HCT116 (cell line): ENCODE results near the gene OTOG. TPM values are rescaled to one million over a fixed set of nuclear protein-coding genes. Genes with fewer than 3 reads are reported as not detected.

Experiments used
- ATAC-seq: fragments of 200-7000 bp; cut with Tn5 transposase; 2 replicates; pipeline ENCODE4 v1.9.1; 2020; ENCODE audit warnings: mild to moderate bottlenecking, moderate library complexity
- BruUV-seq: library from RNA; stranded (reverse); fragments of 400-500 nt; replicated peaks from 2 replicates; lab custom pipeline; 2021; lab: Mats Ljungman, UMichigan
- CTCF ChIA-PET: fragments of 300-600 bp; sonication (Branson Sonifier 250); formaldehyde crosslinking; loops from one replicate; lab custom pipeline; 2021; ENCODE audit warnings: antibody characterized with exemption; lab: Charles Lee
- POLR2A ChIA-PET: fragments of 300-600, 350-600 bp; sonication (Branson Sonifier 250); formaldehyde crosslinking; loops from one replicate; lab custom pipeline; 2021; ENCODE audit warnings: antibody characterized with exemption; lab: Charles Lee
- RAD21 ChIA-PET, 2 experiments: fragments of 300-600 bp; sonication (Branson Sonifier 250); formaldehyde crosslinking; loops; one replicate each; lab custom pipeline; 2023; ENCODE audit warnings: low total read pairs in 2 of 2; ENCODE audit not compliant: uncharacterized antibody in 2 of 2, unreplicated experiment in 2 of 2, low non-redundant PET in 1 of 2; lab: Charles Lee
- DNase-seq: peaks from one replicate; pipeline ENCODE4 v3.0.0-alpha.2; 2010; ENCODE audit warnings: low read depth, low spot score
- H2AFZ ChIP-seq: fragments of 200-600 bp; shearing (Covaris generic), sonication (generic); 2 replicates; pipeline ENCODE4 v1.6.1; 2017; ENCODE audit warnings: low read depth, mixed run types, mixed read lengths, antibody characterized with exemption, low read length; ENCODE audit not compliant: poor library complexity, severe bottlenecking
- H3K27ac ChIP-seq: 2 replicates; pipeline ENCODE4 v1.5.1; 2012; ENCODE audit warnings: low read depth, low read length
- H3K27me3 ChIP-seq: fragments of 200-600 bp; sonication (generic); 2 replicates; pipeline ENCODE4 v1.6.1; 2016; ENCODE audit warnings: mixed run types, low read length, mixed read lengths; ENCODE audit not compliant: insufficient read depth
- H3K36me3 ChIP-seq, 2 experiments: fragments of 200-500 bp in 1 of 2; fragments of 200-600 bp in 1 of 2; sonication (Bioruptor generic) in 1 of 2; sonication (generic) in 1 of 2; 2 replicates each; pipeline versions ENCODE4 v1.5.1 to v1.6.1; 2014 to 2016; ENCODE audit warnings: low read length in 2 of 2, inconsistent platforms in 1 of 2, mixed read lengths in 1 of 2, mixed run types in 1 of 2; ENCODE audit not compliant: insufficient read depth in 2 of 2, control insufficient read depth in 1 of 2
- H3K4me1 ChIP-seq, 2 experiments: fragments of 200-600 bp in 1 of 2; sonication (generic) in 1 of 2; 2 replicates each; pipeline versions ENCODE4 v1.5.1 to v1.6.1; 2012 to 2017; ENCODE audit warnings: low read length in 2 of 2, inconsistent platforms in 1 of 2, mild to moderate bottlenecking in 1 of 2, mixed read lengths in 1 of 2, mixed run types in 1 of 2, moderate library complexity in 1 of 2; ENCODE audit not compliant: insufficient read depth in 2 of 2, control insufficient read depth in 1 of 2
- H3K4me2 ChIP-seq: fragments of 200-600 bp; sonication (generic); 2 replicates; pipeline ENCODE4 v1.6.1; 2017; ENCODE audit warnings: mixed run types, low read length, mixed read lengths
- H3K4me3 ChIP-seq, 2 experiments: fragments of 200-600 bp in 1 of 2; sonication (generic) in 1 of 2; replicated peaks in 1 of 2; 2 replicates each; pipeline ENCODE4 v1.5.1; 2011 to 2016; ENCODE audit warnings: low read length in 2 of 2, control low read depth in 1 of 2, low read depth in 1 of 2, mild to moderate bottlenecking in 1 of 2, mixed read lengths in 1 of 2, mixed run types in 1 of 2
- H3K79me2 ChIP-seq: fragments of 200-600 bp; sonication (generic); 2 replicates; pipeline ENCODE4 v1.6.1; 2017; ENCODE audit warnings: mild to moderate bottlenecking, mixed run types, low read length, moderate library complexity, mixed read lengths; ENCODE audit not compliant: insufficient read depth
- H3K9ac ChIP-seq: fragments of 200-600 bp; sonication (generic); 2 replicates; pipeline ENCODE4 v1.6.1; 2016; ENCODE audit warnings: low read length, mixed read lengths
- H3K9me2 ChIP-seq: fragments of 200-600 bp; sonication (generic), shearing (Covaris generic); 2 replicates; pipeline ENCODE4 v1.6.1; 2017; ENCODE audit warnings: mixed run types, mild to moderate bottlenecking, moderate library complexity; ENCODE audit not compliant: insufficient read depth
- H3K9me3 ChIP-seq, 2 experiments: fragments of 200-500 bp in 1 of 2; fragments of 200-600 bp in 1 of 2; sonication (Bioruptor generic) in 1 of 2; sonication (generic) in 1 of 2; 2 replicates each; pipeline ENCODE4 v1.6.1; 2014 to 2017; ENCODE audit warnings: low read length in 2 of 2, mixed read lengths in 2 of 2, inconsistent platforms in 1 of 2, low read depth in 1 of 2, mild to moderate bottlenecking in 1 of 2, mixed run types in 1 of 2, moderate library complexity in 1 of 2; ENCODE audit not compliant: control insufficient read depth in 1 of 2, insufficient read depth in 1 of 2
- H4K20me1 ChIP-seq: fragments of 200-600 bp; sonication (generic), shearing (Covaris generic); 2 replicates; pipeline ENCODE4 v1.6.1; 2017; ENCODE audit warnings: mixed run types, mild to moderate bottlenecking, moderate library complexity; ENCODE audit not compliant: insufficient read depth
- MAX ChIP-seq: IDR thresholded peaks from 2 replicates; pipeline ENCODE4 v1.6.1; 2012
- SRF ChIP-seq: IDR thresholded peaks from 2 replicates; pipeline ENCODE4 v1.6.1; 2012; ENCODE audit warnings: low read depth
- ZFX ChIP-seq: fragments of 450-650 bp; IDR thresholded peaks from 2 replicates; pipeline ENCODE4 v1.6.1; 2017
- ZNF274 ChIP-seq: fragments of 200-500 bp; sonication (Bioruptor generic); IDR thresholded peaks from 2 replicates; pipeline ENCODE4 v1.6.1; 2014; ENCODE audit warnings: mild to moderate bottlenecking, low read depth, low read length, inconsistent platforms
- intact Hi-C: fragments of 100-400 bp; cut with micrococcal nuclease; formaldehyde crosslinking; loops from 2 replicates; pipeline ENCODE4 v1.10.0; 2022
- total RNA-seq: library from RNA; stranded (reverse); gene quantifications from one replicate; pipeline ENCODE4 v1.2.1, GENCODE V29; 2021; ENCODE audit not compliant: unreplicated experiment
- TF ChIP-seq, protein P1 (sequence below), 3 experiments: fragments of 200-600 bp in 1 of 3; sonication (generic) in 1 of 3; IDR thresholded peaks in 2 of 3; conservative IDR thresholded peaks in 1 of 3; 2 replicates each; pipeline ENCODE4 v1.5.1; 2012 to 2017; ENCODE audit warnings: low read depth in 2 of 3, low read length in 2 of 3, antibody characterized with exemption in 1 of 3, borderline replicate concordance in 1 of 3, control low read depth in 1 of 3, mild to moderate bottlenecking in 1 of 3, mixed read lengths in 1 of 3, mixed run types in 1 of 3, moderate library complexity in 1 of 3; ENCODE audit not compliant: insufficient read depth in 1 of 3

Gene OTOG
- total RNA-seq, 1 experiment from 2014 or later = 0.07 TPM

GRCh38 chr11:17547932-17548331, 873 bp downstream of the OTOG start:
- BruUV-seq = no TSS peak
- ChIA-PET CTCF (interaction anchor here (0.8 kb wide), 1 partner anchor 17 kb away, joined by 3 read pairs; no protein-coding TSS in a partner anchor), RAD21 (no interaction called here), POLR2A (no interaction called here)
- no peak for DNase-seq
- no peaks in the 10 kb centered on the region for H4K20me1 ChIP-seq
- H3K27ac ChIP-seq = no peak overlapping the region
- no peaks in the 10 kb centered on the region for H3K9me3 ChIP-seq
- TF ChIP-seq MAX (no peak), SRF (no peak)
- TF ChIP-seq, protein P1, sequence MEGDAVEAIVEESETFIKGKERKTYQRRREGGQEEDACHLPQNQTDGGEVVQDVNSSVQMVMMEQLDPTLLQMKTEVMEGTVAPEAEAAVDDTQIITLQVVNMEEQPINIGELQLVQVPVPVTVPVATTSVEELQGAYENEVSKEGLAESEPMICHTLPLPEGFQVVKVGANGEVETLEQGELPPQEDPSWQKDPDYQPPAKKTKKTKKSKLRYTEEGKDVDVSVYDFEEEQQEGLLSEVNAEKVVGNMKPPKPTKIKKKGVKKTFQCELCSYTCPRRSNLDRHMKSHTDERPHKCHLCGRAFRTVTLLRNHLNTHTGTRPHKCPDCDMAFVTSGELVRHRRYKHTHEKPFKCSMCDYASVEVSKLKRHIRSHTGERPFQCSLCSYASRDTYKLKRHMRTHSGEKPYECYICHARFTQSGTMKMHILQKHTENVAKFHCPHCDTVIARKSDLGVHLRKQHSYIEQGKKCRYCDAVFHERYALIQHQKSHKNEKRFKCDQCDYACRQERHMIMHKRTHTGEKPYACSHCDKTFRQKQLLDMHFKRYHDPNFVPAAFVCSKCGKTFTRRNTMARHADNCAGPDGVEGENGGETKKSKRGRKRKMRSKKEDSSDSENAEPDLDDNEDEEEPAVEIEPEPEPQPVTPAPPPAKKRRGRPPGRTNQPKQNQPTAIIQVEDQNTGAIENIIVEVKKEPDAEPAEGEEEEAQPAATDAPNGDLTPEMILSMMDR (IDR thresholded peaks at IDR 0.05 in 2 of 3, conservative IDR thresholded peaks at IDR 0.05 in 1 of 3; ENCODE audit: borderline replicate concordance in 1 of 3, insufficient read depth in 1 of 3, low read depth in 2 of 3, low read length in 2 of 3) = peak in 2 of 3 experiments; percentile 49 to 50; a peak in 4 of 6 replicates
- H3K9ac ChIP-seq = no peak overlapping the region
- H3K4me2 ChIP-seq = no peak overlapping the region
- no peaks in the 10 kb centered on the region for H3K79me2 ChIP-seq
- intact Hi-C loops = no loop called here
- no peak overlapping the region for H2AFZ ChIP-seq
- H3K36me3 ChIP-seq = no peaks in the 10 kb centered on the region
- H3K27me3 ChIP-seq = no peaks in the 10 kb centered on the region
- no peak overlapping the region for H3K4me3 ChIP-seq
- H3K4me1 ChIP-seq = peaks cover 0 to 16% of the 10 kb centered on the region in 2 experiments; a peak in 2 of 4 replicates
- ATAC-seq = no peak
- H3K9me2 ChIP-seq = no peaks in the 10 kb centered on the region

GRCh38 chr11:17548444-17548843, 1.4 kb downstream of the OTOG start:
- Histone ChIP-seq H2AFZ (no peak overlapping the region), H4K20me1 (no peaks in the 10 kb centered on the region), H3K4me2 (no peak overlapping the region), H3K36me3 (no peaks in the 10 kb centered on the region), H3K79me2 (no peaks in the 10 kb centered on the region), H3K4me3 (no peak overlapping the region), H3K9ac (no peak overlapping the region), H3K9me2 (no peaks in the 10 kb centered on the region), H3K4me1 (peaks cover 0 to 11% of the 10 kb centered on the region in 2 experiments; a peak in 2 of 4 replicates), H3K27me3 (no peaks in the 10 kb centered on the region), H3K27ac (no peak overlapping the region), H3K9me3 (no peaks in the 10 kb centered on the region)
- POLR2A ChIA-PET = no interaction called here
- TF ChIP-seq ZFX = no peak
- no peak for TF ChIP-seq ZNF274
- TF ChIP-seq, protein P1 (IDR thresholded peaks at IDR 0.05 in 2 of 3, conservative IDR thresholded peaks at IDR 0.05 in 1 of 3; ENCODE audit: borderline replicate concordance in 1 of 3, insufficient read depth in 1 of 3, low read depth in 2 of 3, low read length in 2 of 3) = peak in 2 of 3 experiments; percentile 12 to 22; a peak in 1 of 6 replicates
- ATAC-seq (no peak), DNase-seq (no peak)
- intact Hi-C loops = no loop called here
- no TSS peak for BruUV-seq
- RAD21 ChIA-PET = no interaction called here
- CTCF ChIA-PET = interaction anchor here (0.8 kb wide), 1 partner anchor 16 kb away, joined by 3 read pairs; no protein-coding TSS in a partner anchor
